Muscle layer of colon (tissue), 2 donors: ENCODE data around the gene KCTD12.
"Not testable (repeated sequence)": the region's sequence is repeated elsewhere in the genome, so short reads cannot be mapped to it uniquely, and the experiment has no call there.

Experiments
- H3K27ac ChIP-seq: one replicate; pipeline ENCODE4 v1.7.0; 2013; ENCODE audit warnings: low read depth, mild to moderate bottlenecking, low read length, moderate library complexity
- H3K27me3 ChIP-seq, 2 donors: one replicate each; pipeline ENCODE4 v1.7.0; 2013; ENCODE audit warnings: low read length in 2 of 2, mild to moderate bottlenecking in 2 of 2; ENCODE audit not compliant: insufficient read depth in 2 of 2, control insufficient read depth in 1 of 2
- H3K36me3 ChIP-seq: one replicate; pipeline ENCODE4 v1.7.0; 2013; ENCODE audit warnings: mild to moderate bottlenecking, low read length; ENCODE audit not compliant: insufficient read depth
- H3K4me1 ChIP-seq: one replicate; pipeline ENCODE4 v1.7.0; 2013; ENCODE audit warnings: mild to moderate bottlenecking, low read length; ENCODE audit not compliant: insufficient read depth
- H3K4me3 ChIP-seq, 2 donors: one replicate each; pipeline ENCODE4 v1.7.0; 2013; ENCODE audit warnings: low read length in 2 of 2, low read depth in 1 of 2, mild to moderate bottlenecking in 1 of 2, moderate library complexity in 1 of 2
- H3K9ac ChIP-seq: one replicate; pipeline ENCODE4 v1.7.0; 2013; ENCODE audit warnings: low read length
- H3K9me3 ChIP-seq: one replicate; pipeline ENCODE4 v1.7.0; 2013; ENCODE audit warnings: mild to moderate bottlenecking, low read length
- donor health status: abdominal sarcoma.
- donor health status: Adenocarcinoma of cecum.

KCTD12 gene

GRCh38 chr13:76913898-76914297, 27.7 kb upstream of the KCTD12 start:
- H3K27ac ChIP-seq, result no peak overlapping the region
- no peaks in the 10 kb centered on the region for H3K27me3 ChIP-seq
- H3K9me3 ChIP-seq, result no peaks in the 10 kb centered on the region
- H3K4me3 ChIP-seq, result no peak overlapping the region
- H3K36me3 ChIP-seq, result no peaks in the 10 kb centered on the region
- H3K9ac ChIP-seq, result no peak overlapping the region
- no peaks in the 10 kb centered on the region for H3K4me1 ChIP-seq

GRCh38 chr13:76912476-76912875, 26.3 kb upstream of the KCTD12 start:
- Histone ChIP-seq H3K27me3 (no peaks in the 10 kb centered on the region), H3K4me1 (no peaks in the 10 kb centered on the region), H3K27ac (no peak overlapping the region), H3K9me3 (no peaks in the 10 kb centered on the region), H3K9ac (no peak overlapping the region), H3K36me3 (no peaks in the 10 kb centered on the region), H3K4me3 (no peak overlapping the region)

DNA sequence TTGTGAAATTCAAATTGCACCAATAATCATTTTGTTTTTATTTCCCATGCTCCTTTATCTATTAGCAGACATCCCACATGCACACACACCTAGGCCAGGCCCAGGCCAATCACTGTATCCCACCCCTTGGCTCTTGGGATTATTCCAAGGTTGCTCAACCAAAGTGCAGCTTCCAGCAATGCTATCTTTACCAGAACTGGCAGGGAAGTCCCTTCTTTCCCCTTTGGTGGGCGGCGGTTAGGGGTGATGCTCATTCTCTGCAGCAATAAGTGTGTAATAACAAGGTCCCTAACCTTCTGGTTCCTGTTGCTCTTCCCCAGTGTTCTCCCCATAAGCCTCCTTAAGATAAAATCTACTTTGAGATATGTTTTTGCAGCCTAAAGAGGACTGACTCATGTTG, 18.3 kb upstream of the KCTD12 start:
- Histone ChIP-seq H3K4me1 (no peaks in the 10 kb centered on the region), H3K9ac (no peak overlapping the region), H3K4me3 (no peak overlapping the region), H3K27ac (no peak overlapping the region), H3K9me3 (no peaks in the 10 kb centered on the region), H3K36me3 (no peaks in the 10 kb centered on the region), H3K27me3 (no peaks in the 10 kb centered on the region)

GRCh38 chr13:76903544-76904162, 17.4 kb upstream of the KCTD12 start:
- no peaks in the 10 kb centered on the region for H3K9me3 ChIP-seq
- no peak overlapping the region for H3K27ac ChIP-seq
- H3K9ac ChIP-seq, result no peak overlapping the region
- H3K36me3 ChIP-seq, result no peaks in the 10 kb centered on the region
- no peak overlapping the region for H3K4me3 ChIP-seq
- H3K27me3 ChIP-seq, result no peaks in the 10 kb centered on the region
- no peaks in the 10 kb centered on the region for H3K4me1 ChIP-seq

DNA sequence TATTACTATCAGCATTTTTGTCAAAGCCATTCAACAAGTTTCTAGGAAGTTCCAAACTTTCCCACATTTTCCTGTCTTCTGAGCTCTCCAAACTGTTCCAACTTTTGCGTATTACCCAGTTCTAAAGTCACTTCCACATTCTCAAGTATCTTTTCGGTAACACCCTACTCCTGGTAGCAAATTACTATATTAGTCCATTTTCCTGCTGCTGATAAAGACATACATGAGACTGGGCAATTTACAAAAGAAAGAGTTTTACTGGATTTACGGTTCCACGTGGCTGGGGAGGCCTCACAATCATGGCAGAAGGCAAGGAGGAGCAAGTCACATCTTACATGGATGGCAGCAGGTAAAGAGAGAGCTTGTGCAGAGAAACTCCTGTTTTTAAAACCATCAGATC, 12.9 kb upstream of the KCTD12 start:
- not testable (repeated sequence) for H3K4me3 ChIP-seq, H3K27ac ChIP-seq, H3K27me3 ChIP-seq, H3K4me1 ChIP-seq, H3K36me3 ChIP-seq, H3K9ac ChIP-seq, H3K9me3 ChIP-seq

GRCh38 chr13:76897171-76897570, 11.0 kb upstream of the KCTD12 start:
- H3K27ac ChIP-seq, H3K4me3 ChIP-seq, H3K9ac ChIP-seq: not testable (repeated sequence)

DNA sequence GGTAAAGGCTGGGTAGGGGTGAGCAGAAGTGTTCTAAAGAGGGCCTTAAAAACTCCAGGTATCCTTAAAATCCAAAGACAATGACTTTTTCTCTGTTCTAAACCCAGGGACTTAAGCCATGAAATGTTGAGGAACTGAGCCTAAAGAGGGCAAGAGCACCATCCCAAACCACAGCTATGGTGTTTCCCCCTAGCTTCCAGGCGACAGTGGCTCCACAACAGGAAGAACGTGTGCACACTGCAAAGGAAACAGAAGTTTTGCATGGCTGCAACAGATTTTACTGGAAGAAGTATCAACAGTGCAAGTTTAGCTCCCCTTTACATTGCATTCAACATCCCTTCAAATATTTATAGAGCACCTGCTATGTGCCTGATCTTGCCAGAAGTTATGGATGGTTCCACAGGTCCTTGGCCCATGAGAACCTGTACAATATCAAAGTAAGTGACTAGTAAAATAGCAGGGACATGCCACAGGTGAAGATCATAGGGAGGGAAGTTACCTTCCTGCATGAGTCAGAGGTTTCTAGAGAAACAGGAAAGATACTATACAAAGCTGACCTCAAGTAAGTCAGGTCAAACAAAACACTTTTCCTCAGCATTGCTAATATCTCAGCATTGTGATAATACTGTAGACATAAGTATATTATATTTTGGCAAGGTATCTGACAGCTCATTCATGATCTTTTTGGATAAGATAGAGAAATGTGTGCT, 8.4 kb upstream of the KCTD12 start:
- Histone ChIP-seq H3K9ac (no peak overlapping the region), H3K36me3 (no peaks in the 10 kb centered on the region), H3K4me3 (no peak overlapping the region), H3K27me3 (no peaks in the 10 kb centered on the region), H3K4me1 (no peaks in the 10 kb centered on the region), H3K27ac (no peak overlapping the region), H3K9me3 (no peaks in the 10 kb centered on the region)

More at GRCh38 chr13:76897171-76897570, 11.0 kb upstream of the KCTD12 start:
- H3K9me3 ChIP-seq, H3K27me3 ChIP-seq, H3K4me1 ChIP-seq, H3K36me3 ChIP-seq: not testable (repeated sequence)

- H3K27me3 ChIP-seq, result no peaks in the 10 kb centered on the region
- no peaks in the 10 kb centered on the region for H3K4me1 ChIP-seq
- H3K9me3 ChIP-seq, result no peaks in the 10 kb centered on the region
- H3K9ac ChIP-seq, result no peak overlapping the region
- H3K4me3 ChIP-seq, result no peak overlapping the region
- no peak overlapping the region for H3K27ac ChIP-seq
- no peaks in the 10 kb centered on the region for H3K36me3 ChIP-seq
Observed at GRCh38 chr13:76892488-76892887, 6.3 kb upstream of the KCTD12 start.

- no peaks in the 10 kb centered on the region for H3K27me3 ChIP-seq
- no peak overlapping the region for H3K27ac ChIP-seq
- H3K9me3 ChIP-seq, result no peaks in the 10 kb centered on the region
- no peaks in the 10 kb centered on the region for H3K36me3 ChIP-seq
- no peaks in the 10 kb centered on the region for H3K4me1 ChIP-seq
- H3K9ac ChIP-seq, result no peak overlapping the region
- no peak overlapping the region for H3K4me3 ChIP-seq
Observed at GRCh38 chr13:76890021-76890420, 3.8 kb upstream of the KCTD12 start.

GRCh38 chr13:76889254-76889653, 3.0 kb upstream of the KCTD12 start:
- H3K4me1 ChIP-seq, result no peaks in the 10 kb centered on the region
- H3K9me3 ChIP-seq, result no peaks in the 10 kb centered on the region
- H3K27me3 ChIP-seq, result no peaks in the 10 kb centered on the region
- no peak overlapping the region for H3K27ac ChIP-seq
- H3K4me3 ChIP-seq, result no peak overlapping the region
- no peaks in the 10 kb centered on the region for H3K36me3 ChIP-seq
- no peak overlapping the region for H3K9ac ChIP-seq

- H3K27me3 ChIP-seq, result no peaks in the 10 kb centered on the region
- H3K9ac ChIP-seq, result no peak overlapping the region
- no peaks in the 10 kb centered on the region for H3K36me3 ChIP-seq
- no peaks in the 10 kb centered on the region for H3K4me1 ChIP-seq
- H3K27ac ChIP-seq, result no peak overlapping the region
- H3K9me3 ChIP-seq, result no peaks in the 10 kb centered on the region
- no peak overlapping the region for H3K4me3 ChIP-seq
Observed at GRCh38 chr13:76888421-76888820, 2.2 kb upstream of the KCTD12 start.

GRCh38 chr13:76887076-76887563, 915 bp upstream of the KCTD12 start:
- peak overlapping the region; percentile 64 to 81 for H3K4me3 ChIP-seq
- no peaks in the 10 kb centered on the region for H3K27me3 ChIP-seq
- H3K27ac ChIP-seq, result peak overlapping the region; percentile 73
- no peaks in the 10 kb centered on the region for H3K9me3 ChIP-seq
- H3K4me1 ChIP-seq, result no peaks in the 10 kb centered on the region
- no peaks in the 10 kb centered on the region for H3K36me3 ChIP-seq
- peak overlapping the region; percentile 14 for H3K9ac ChIP-seq
